H1 (cell line): Measurements from ENCODE around the gene MGME1. TPM values are rescaled to one million over a fixed set of nuclear protein-coding genes. Genes with fewer than 3 reads are reported as not detected.

Source experiments
- CTBP2 ChIP-seq: IDR thresholded peaks from 2 replicates; pipeline ENCODE4 v1.7.0; 2011; ENCODE audit warnings: borderline replicate concordance, mild to moderate bottlenecking, moderate library complexity, mixed read lengths, low read length; ENCODE audit not compliant: insufficient read depth, insufficient read length
- FOSL1 ChIP-seq: IDR thresholded peaks from 2 replicates; pipeline ENCODE4 v1.6.1; 2011; ENCODE audit warnings: mild to moderate bottlenecking, low read depth, low read length, moderate library complexity; ENCODE audit not compliant: insufficient read depth
- RFX5 ChIP-seq: IDR thresholded peaks from 2 replicates; pipeline ENCODE4 v1.6.1; 2011; ENCODE audit warnings: low read depth, low read length, improper control_type of control experiment, borderline replicate concordance
- SIX5 ChIP-seq: IDR thresholded peaks from 2 replicates; pipeline ENCODE4 v1.6.1; 2011; ENCODE audit warnings: mild to moderate bottlenecking, low read depth, low read length
- SP1 ChIP-seq: IDR thresholded peaks from 2 replicates; pipeline ENCODE4 v1.6.1; 2011; ENCODE audit warnings: low read depth, low read length
- SUZ12 ChIP-seq: fragments of 200-600 bp; sonication (generic); IDR thresholded peaks from 2 replicates; pipeline ENCODE4 v1.6.1; 2012; ENCODE audit warnings: mild to moderate bottlenecking, inconsistent platforms, low read length, moderate library complexity, mixed read lengths
- TBP ChIP-seq: IDR thresholded peaks from 2 replicates; pipeline ENCODE4 v1.6.1; 2011; ENCODE audit warnings: low read depth, low read length, improper control_type of control experiment
- polyA plus RNA-seq, 7 experiments: library from polyadenylated mRNA; depleted of rRNA in 3 of 7; stranded (reverse) in 5 of 7; unstranded in 2 of 7; fragments of >200 nt in 5 of 7; fragments of 200-250 nt in 2 of 7; gene quantifications; 1 replicate in 5 of 7; 2 replicates in 1 of 7; 4 replicates in 1 of 7; pipeline versions ENCODE4 v1.2.1 to v1.2.3, GENCODE V29; 2011 to 2013; ENCODE audit warnings: missing spikeins in 2 of 7, mixed read lengths in 2 of 7
- total RNA-seq: library from RNA; stranded (reverse); fragmentation: NEBNext Ultra II Directional; extraction: Animal tissue kit (Norgen Biotek cat#: 25700); gene quantifications from 2 replicates; pipeline ENCODE4 v1.2.1, GENCODE V29; 2021
- TF ChIP-seq, protein P1 (sequence below), 3 experiments: IDR thresholded peaks; 1 replicate in 2 of 3; 2 replicates in 1 of 3; pipeline versions ENCODE4 v1.5.1 to v1.6.1; 2011; ENCODE audit warnings: low read length in 3 of 3, mild to moderate bottlenecking in 3 of 3, inconsistent platforms in 2 of 3, low read depth in 1 of 3, moderate library complexity in 1 of 3; ENCODE audit not compliant: insufficient read depth in 1 of 3; ENCODE audit errors: control extremely low read depth in 1 of 3

MGME1 gene
- total and polyA plus RNA-seq, 2 of the 8 experiments (the other 6 are each of a cell fraction or from before 2014, with no cell fraction given) = 27.7 to 59.0 TPM

DNA sequence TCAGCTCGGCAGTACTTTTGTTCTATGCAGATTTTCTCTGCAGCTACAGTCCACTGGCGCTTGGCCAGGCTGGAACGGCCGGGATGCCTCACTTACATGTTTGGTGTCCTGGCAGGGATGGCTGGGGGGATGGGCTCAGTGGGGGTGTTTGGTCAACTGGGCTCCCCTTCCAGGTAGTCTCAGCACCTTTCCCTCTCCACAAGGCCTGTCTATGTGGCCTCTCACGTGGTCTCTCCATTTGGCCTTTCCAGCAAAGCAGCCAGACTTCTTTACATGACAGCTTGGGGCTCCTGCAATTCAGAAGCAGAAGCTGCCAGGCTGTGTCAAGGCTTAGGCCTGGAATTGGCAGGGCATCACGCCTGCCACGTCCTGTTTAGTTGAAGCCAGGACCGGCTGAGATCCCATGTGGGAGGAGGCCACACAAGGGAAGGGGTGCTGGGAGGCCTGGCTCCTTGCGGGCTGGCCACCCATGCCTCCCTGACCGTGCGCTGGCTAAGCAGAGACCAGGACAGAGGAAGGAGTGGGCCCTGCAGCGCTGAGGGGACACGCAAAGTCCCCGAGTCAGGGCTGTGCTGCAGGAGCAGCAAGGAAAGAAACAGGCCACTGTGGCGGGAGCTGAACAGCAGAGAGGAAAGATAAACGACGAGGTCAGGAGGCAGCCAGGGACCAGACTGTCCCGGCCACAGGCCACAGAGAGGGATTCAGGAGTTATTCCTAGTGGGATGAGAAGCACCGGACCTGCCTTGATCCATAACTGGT lies 38.9 kb downstream of the MGME1 start (continued):
- TF ChIP-seq FOSL1 = no peak
- no peak for TF ChIP-seq CTBP2
- TF ChIP-seq RFX5 = no peak
- TF ChIP-seq SUZ12 = no peak
- TF ChIP-seq SIX5 = no peak
- TF ChIP-seq SP1 = no peak
- TF ChIP-seq, protein P1, sequence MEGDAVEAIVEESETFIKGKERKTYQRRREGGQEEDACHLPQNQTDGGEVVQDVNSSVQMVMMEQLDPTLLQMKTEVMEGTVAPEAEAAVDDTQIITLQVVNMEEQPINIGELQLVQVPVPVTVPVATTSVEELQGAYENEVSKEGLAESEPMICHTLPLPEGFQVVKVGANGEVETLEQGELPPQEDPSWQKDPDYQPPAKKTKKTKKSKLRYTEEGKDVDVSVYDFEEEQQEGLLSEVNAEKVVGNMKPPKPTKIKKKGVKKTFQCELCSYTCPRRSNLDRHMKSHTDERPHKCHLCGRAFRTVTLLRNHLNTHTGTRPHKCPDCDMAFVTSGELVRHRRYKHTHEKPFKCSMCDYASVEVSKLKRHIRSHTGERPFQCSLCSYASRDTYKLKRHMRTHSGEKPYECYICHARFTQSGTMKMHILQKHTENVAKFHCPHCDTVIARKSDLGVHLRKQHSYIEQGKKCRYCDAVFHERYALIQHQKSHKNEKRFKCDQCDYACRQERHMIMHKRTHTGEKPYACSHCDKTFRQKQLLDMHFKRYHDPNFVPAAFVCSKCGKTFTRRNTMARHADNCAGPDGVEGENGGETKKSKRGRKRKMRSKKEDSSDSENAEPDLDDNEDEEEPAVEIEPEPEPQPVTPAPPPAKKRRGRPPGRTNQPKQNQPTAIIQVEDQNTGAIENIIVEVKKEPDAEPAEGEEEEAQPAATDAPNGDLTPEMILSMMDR (IDR thresholded peaks at IDR 0.05; ENCODE audit: control extremely low read depth in 1 of 3, insufficient read depth in 1 of 3, low read depth in 1 of 3, low read length in 3 of 3) = no peak
- no peak for TF ChIP-seq TBP
